ENCODE measurements around the gene VLDLR. TPM values are rescaled to one million over a fixed set of nuclear protein-coding genes. Genes with fewer than 3 reads are reported as not detected.

The VLDLR gene
- total and polyA plus RNA-seq, 2 of the 8 experiments (the other 6 are each of a cell fraction or from before 2014, with no cell fraction given): 24.2 to 49.1 TPM

GRCh38 chr9:2610985-2611384 is 10.6 kb upstream of the VLDLR start:
- Histone ChIP-seq H3K9ac (replicated peaks in 1 of 4; ENCODE audit: extremely low read depth in 1 of 4, low read depth in 3 of 4, low read length in 3 of 4) (no peak overlapping the region), H3K14ac (ENCODE audit: insufficient read length) (no peak overlapping the region), H3K18ac (ENCODE audit: extremely low read depth, low read length) (no peak overlapping the region), H3K4me2 (ENCODE audit: insufficient read depth in 1 of 2, low read depth in 2 of 2, low read length in 2 of 2) (no peak overlapping the region), H4K5ac (ENCODE audit: insufficient read length, low read depth, low read length) (no peak overlapping the region), H2BK20ac (ENCODE audit: low read length) (no peak overlapping the region), H4K8ac (ENCODE audit: extremely low read depth, insufficient read depth, low read length) (no peak overlapping the region), H2BK5ac (ENCODE audit: low read depth, low read length) (no peak overlapping the region), H4K91ac (replicated peaks; ENCODE audit: insufficient read length, low read length) (no peak overlapping the region), H2BK12ac (ENCODE audit: low read depth, low read length) (no peak overlapping the region), H2BK120ac (replicated peaks; ENCODE audit: low read depth, low read length) (no peak overlapping the region), H3K79me1 (ENCODE audit: low read depth, low read length) (no peaks in the 10 kb centered on the region), H3K27ac (ENCODE audit: low read depth, low read length) (no peak overlapping the region), H3K36me3 (ENCODE audit: control insufficient read depth in 2 of 4, insufficient read depth in 4 of 4, low read length in 3 of 4) (no peaks in the 10 kb centered on the region; a peak in 1 of 8 replicates), H2AK5ac (ENCODE audit: low read depth, low read length) (no peak overlapping the region), H2AFZ (ENCODE audit: low read length) (no peak overlapping the region), H3K9me3 (ENCODE audit: insufficient read depth in 2 of 2, low read depth in 1 of 2, low read length in 1 of 2) (no peaks in the 10 kb centered on the region), H3K4ac (replicated peaks; ENCODE audit: insufficient read length, low read depth, low read length) (no peak overlapping the region), H3K4me3 (ENCODE audit: extremely low read depth in 1 of 4, insufficient read depth in 2 of 4, low read depth in 3 of 4, low read length in 4 of 4) (no peak overlapping the region), H3K23me2 (ENCODE audit: low read depth, low read length) (no peaks in the 10 kb centered on the region; the same call in 1 of the 2 replicates), H3K56ac (replicated peaks; ENCODE audit: insufficient read length, low read depth, low read length) (no peak overlapping the region), H2BK15ac (ENCODE audit: low read length) (no peak overlapping the region), H3K27me3 (replicated peaks in 1 of 4; ENCODE audit: control insufficient read depth in 3 of 4, extremely low read depth in 1 of 4, insufficient read depth in 3 of 4, low read length in 3 of 4) (no peaks in the 10 kb centered on the region), H4K20me1 (replicated peaks in 1 of 2; ENCODE audit: control insufficient read depth in 1 of 2, insufficient read depth in 2 of 2, low read length in 2 of 2) (no peaks in the 10 kb centered on the region), H3K23ac (ENCODE audit: insufficient read length) (no peak overlapping the region), H3K4me1 (replicated peaks in 1 of 4; ENCODE audit: control insufficient read depth in 3 of 4, insufficient read depth in 4 of 4, low read length in 3 of 4) (peaks cover 9 to 23% (median 16%) of the 10 kb centered on the region in 4 experiments; a peak in 6 of 7 replicates), H3K79me2 (ENCODE audit: control insufficient read depth in 1 of 2, insufficient read depth in 2 of 2, low read length in 2 of 2) (peaks cover 0 to 18% of the 10 kb centered on the region in 2 experiments; a peak in 3 of 4 replicates)
- DNase-seq (ENCODE audit: low read depth in 1 of 2, low spot score in 2 of 2) (no peak), FAIRE-seq (no peak)
- CTCF ChIA-PET (ENCODE audit: partially characterized antibody): interaction anchor here (0.9 to 1.6 kb wide), 3 partner anchors 9 to 14 kb away, joined by 3 to 4 read pairs (median 3); no protein-coding TSS in a partner anchor
- 93% methylated on average over 2 of the region's 2 CpGs; no CpG with 5 or more reads in 1 of the 2 experiments for WGBS, 2 experiments (ENCODE audit: extremely low coverage in 1 of 2, insufficient coverage in 1 of 2, insufficient read length in 1 of 2, insufficient replicate concordance in 2 of 2, low coverage in 1 of 2, low lambda C conversion rate in 2 of 2, missing lambda C conversion rate in 1 of 2)
- POLR2A ChIA-PET (ENCODE audit: partially characterized antibody): interaction anchor here (0.7 to 1.6 kb wide), 3 partner anchors 9 to 16 kb away, joined by 3 to 8 read pairs (median 5); no protein-coding TSS in a partner anchor
- TF ChIP-seq FOSL1 (IDR thresholded peaks at IDR 0.05; ENCODE audit: insufficient read depth, low read depth, low read length): no peak
- TF ChIP-seq CBX8 (IDR thresholded peaks at IDR 0.05; ENCODE audit: borderline replicate concordance, low read depth, low read length): no peak
- TF ChIP-seq HDAC2 (IDR thresholded peaks at IDR 0.05; ENCODE audit: borderline replicate concordance in 1 of 2, low read depth in 2 of 2, low read length in 2 of 2): no peak
- no peak for TF ChIP-seq ATF2 (IDR thresholded peaks at IDR 0.05; ENCODE audit: low read length)
- TF ChIP-seq MAFK (IDR thresholded peaks at IDR 0.05; ENCODE audit: low read depth, low read length): no peak
- no peak for TF ChIP-seq POLR2A (IDR thresholded peaks at IDR 0.05; ENCODE audit: control extremely low read depth in 1 of 2, low read depth in 2 of 2, low read length in 2 of 2)
- TF ChIP-seq SUZ12 (IDR thresholded peaks at IDR 0.05; ENCODE audit: low read length): no peak
- TF ChIP-seq POLR2AphosphoS5 (IDR thresholded peaks at IDR 0.05; ENCODE audit: low read depth, low read length): no peak
- TF ChIP-seq CTBP2 (IDR thresholded peaks at IDR 0.05; ENCODE audit: borderline replicate concordance, insufficient read depth, insufficient read length, low read length): no peak
- TF ChIP-seq SRF (IDR thresholded peaks at IDR 0.05; ENCODE audit: low read depth, low read length): no peak
- TF ChIP-seq BACH1 (IDR thresholded peaks at IDR 0.05; ENCODE audit: low read length): no peak
- no peak for TF ChIP-seq GTF2F1 (IDR thresholded peaks at IDR 0.05; ENCODE audit: borderline replicate concordance, low read depth, low read length)
- no peak for TF ChIP-seq CHD1 (IDR thresholded peaks at IDR 0.05; ENCODE audit: low read depth, low read length)
